ENCODE results near the gene KLHL26.

KLHL26 gene

DNA sequence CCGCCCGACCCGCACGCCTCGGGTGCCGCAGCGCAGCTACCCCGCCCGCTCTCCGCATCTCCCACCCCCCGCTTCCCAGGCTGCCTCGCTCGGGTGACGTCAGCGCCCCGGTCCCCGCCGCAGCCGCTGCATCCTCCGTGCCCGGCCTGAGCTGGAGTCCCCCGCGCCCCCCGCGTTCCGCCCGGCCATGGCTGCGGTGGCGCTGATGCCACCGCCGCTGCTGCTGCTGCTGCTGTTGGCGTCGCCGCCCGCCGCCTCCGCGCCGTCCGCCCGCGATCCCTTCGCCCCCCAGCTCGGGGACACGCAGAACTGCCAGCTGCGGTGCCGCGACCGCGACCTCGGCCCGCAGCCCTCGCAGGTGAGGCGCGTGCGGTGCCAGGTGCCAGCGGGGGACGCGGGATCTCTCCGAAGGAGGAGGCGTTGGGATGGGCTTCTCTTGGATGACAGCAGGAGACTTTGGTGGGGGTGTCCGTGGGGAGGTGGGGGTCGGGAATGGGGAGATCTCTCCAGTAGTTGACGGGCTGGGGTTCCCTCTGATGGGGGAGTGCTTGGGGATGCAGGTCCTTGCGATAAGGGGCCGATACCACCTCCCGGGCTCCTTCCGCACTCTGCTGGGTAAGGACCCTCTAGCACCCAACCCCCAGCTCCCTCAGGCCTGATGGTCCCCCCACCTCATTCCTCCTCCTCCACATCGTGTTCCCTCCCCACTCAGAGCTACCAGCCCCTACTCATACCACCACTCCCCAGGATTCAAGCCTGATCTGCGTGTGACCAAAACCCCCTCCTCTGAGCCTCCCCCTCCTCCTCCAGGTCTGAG is 23.8 kb upstream of the KLHL26 start, which contains the start of gene TMEM59L:
TSS of gene TMEM59L (plus strand) at position 99 of the 817 bp plus-strand sequence. CDS start at position 188, 89 bp downstream.
- in situ Hi-C loops (cut with MboI; ENCODE audit: low sequenced_read_pairs), result no loop called here

DNA sequence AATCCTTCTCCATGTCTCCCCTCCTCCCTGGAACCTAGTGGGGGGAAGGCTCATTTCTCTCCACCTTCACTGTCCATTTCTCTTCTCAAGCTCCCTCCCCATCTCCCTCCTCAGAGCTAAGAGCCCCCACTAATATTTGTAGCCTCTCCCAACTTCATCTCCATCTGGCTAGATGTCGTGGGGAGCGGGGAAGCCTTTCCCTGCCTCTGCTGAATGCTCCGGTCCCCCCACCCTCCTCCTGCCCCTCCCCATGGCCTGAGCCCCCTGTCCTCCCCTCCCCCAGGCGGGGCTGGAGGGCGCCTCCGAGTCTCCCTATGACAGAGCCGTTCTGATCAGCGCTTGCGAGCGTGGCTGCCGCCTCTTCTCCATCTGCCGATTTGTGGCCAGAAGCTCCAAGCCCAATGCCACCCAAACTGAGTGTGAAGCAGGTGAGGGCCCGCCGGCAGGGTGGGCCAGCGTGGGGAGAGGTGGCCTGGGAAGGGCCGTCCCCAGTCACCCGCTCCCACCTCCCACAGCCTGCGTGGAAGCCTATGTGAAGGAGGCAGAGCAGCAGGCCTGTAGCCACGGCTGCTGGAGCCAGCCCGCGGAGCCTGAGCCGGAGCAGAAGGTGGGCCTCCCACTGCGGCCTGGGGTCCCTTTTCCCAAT is 23.1 kb upstream of the KLHL26 start:
- in situ Hi-C loops (cut with MboI; ENCODE audit: low sequenced_read_pairs), result no loop called here

DNA sequence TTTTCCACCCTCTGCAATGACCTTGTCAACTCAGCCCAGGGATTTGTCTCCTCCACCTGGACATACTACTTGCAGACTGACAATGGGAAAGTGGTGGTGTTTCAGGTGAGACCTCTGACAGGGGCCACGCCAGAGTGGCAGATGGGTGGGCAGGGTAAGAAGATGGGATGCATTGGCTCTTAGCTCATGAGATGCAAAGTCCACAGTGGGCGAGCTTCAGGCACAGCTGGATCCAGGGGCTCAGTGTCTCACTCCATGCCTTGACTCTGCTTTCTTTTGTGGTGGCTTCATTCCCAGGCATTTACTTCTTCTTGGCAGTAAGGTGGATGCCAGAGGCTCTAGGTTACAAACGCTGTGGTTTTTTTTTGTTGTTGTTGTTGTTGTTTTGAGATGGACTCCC is 20.8 kb upstream of the KLHL26 start:
- in situ Hi-C loops (cut with MboI; ENCODE audit: low sequenced_read_pairs), result no loop called here

DNA sequence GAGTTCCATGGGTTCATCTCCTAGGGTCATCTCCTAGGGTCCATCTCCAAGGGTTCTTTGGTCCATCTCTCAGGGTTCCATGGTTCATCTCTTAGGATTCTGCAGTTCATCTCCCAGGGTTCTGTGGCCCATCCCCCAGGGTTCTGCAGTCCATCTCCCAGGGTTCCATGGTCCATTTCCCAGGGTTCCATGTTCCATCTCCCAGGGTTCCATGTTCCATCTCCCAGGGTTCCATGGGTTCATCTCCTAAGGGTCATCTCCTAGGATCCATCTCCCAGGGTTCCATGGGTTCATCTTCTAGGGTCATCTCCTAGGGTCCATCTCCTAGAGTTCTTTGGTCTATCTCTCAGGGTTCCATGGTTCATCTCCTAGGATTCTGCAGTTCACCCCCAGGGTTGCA is 19.3 kb upstream of the KLHL26 start:
- in situ Hi-C loops (cut with MboI; ENCODE audit: low sequenced_read_pairs), result no loop called here

DNA sequence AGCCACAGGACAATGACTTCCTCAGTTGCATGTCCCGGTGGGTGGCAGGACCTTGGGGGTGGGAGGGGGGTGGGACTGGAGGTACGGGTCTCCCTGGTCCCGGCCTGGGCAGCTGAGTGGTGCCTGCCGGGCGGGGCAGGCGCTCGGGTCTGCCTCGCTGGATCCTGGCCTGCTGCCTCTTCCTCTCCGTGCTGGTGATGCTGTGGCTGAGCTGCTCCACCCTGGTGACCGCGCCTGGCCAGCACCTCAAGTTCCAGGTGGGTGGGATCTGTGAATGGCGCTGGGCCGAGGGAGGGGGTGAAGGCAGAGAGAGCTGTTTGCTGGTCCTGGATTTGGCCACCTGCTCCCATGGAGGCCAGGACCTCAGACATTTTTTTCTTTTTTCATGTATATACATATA is 18.6 kb upstream of the KLHL26 start:
- in situ Hi-C loops (cut with MboI; ENCODE audit: low sequenced_read_pairs), result no loop called here

DNA sequence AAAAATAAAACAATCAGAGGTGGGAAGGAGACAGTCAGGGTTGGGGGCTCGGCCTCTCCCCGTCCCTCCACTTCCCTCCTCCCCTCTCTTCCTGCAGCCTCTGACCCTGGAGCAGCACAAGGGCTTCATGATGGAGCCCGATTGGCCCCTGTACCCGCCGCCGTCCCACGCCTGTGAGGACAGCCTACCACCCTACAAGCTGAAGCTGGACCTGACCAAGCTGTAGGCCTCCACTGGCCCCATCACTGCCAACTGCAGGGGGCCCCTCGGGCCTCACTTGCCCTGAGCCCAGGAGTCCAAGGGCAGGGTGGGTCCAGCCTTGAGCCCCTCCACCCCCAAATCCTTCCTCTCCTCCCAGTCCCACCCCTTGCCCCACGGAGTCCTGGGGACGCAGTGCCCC is 16.5 kb upstream of the KLHL26 start:
- in situ Hi-C loops (cut with MboI; ENCODE audit: low sequenced_read_pairs), result no loop called here

DNA sequence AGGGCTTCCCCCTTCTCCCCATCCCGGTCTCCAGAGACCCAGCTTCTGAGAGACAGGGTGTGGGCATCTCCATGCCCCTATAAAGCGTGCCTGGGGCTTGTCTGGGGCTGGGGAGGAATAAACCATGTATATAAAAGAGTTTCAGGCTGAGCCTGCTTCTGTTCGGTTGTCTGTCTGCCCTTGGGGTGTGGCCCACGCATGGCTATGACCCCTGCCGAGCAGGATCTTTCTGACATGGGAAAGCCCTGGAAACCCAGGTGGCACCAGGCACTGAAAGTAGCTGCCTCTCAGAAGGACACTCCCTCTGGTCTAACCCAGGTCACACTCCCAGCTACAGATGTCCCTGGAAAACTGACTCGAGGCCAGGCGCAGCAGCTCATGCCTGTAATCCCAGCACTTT is 15.9 kb upstream of the KLHL26 start:
- in situ Hi-C loops (cut with MboI; ENCODE audit: low sequenced_read_pairs), result no loop called here

DNA sequence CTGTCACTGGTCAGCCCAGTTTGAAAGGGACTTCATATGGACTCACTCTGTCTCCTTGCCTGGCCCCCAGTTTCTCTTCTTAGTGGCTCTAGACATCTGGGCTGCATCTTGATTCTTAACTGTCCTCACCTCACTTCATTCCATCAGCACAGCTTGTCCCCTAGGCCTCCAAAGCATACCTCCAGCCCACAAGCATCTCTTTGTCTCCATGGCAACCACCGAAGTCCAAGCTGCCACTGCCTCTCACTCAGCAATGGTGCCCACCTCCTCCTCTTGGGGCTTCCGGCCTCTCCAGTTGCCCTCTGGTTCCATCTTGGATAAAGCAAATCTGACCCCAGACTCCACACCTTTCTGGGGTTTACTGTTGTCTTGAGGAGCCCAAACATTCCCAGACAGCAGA is 9.9 kb upstream of the KLHL26 start:
- in situ Hi-C loops (cut with MboI; ENCODE audit: low sequenced_read_pairs), result no loop called here

DNA sequence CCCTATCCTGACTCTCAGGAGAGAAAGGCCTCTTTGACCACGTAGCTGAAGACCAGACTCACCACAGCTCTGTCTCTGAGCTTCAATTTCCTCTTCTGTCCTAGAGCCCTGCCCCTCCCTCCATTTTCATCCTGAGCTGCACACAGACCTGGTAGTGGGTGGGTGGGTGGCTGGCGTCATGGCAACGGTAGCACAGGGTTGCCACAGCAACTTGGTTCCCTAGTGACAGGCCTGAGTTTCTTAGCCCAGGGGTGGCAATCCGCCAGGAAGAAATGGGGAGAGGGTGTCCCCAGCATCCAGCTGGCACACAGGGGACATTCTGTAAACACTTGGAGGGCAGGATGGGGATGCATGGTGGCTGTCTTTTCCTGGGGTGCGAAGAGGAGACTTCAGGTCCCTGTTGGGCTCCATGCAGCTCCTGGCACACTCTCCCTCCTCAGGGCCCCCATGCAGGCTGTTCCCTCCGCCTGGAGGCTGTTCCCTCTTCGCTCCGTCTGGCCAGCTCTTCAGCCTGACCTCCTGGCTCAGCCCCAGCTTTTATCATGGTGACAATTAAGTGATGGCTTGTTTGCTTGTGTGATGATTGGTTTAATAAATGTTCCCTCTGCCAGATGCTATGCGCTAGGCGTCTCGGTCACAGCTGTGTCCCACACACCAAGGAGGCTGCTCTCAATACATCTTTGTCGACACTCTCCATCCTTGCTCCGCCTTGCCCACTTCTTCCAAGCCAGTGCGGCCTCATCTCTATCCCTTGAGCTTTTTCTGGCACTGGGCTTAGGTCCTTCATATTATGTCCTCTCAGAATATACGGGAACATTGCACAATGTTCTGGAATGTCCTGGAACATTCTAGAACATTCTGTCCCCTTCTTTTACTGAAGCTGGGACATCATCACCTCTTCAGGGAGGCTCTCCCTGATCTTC is 7.4 kb upstream of the KLHL26 start:
- in situ Hi-C loops (cut with MboI; ENCODE audit: low sequenced_read_pairs), result no loop called here

DNA sequence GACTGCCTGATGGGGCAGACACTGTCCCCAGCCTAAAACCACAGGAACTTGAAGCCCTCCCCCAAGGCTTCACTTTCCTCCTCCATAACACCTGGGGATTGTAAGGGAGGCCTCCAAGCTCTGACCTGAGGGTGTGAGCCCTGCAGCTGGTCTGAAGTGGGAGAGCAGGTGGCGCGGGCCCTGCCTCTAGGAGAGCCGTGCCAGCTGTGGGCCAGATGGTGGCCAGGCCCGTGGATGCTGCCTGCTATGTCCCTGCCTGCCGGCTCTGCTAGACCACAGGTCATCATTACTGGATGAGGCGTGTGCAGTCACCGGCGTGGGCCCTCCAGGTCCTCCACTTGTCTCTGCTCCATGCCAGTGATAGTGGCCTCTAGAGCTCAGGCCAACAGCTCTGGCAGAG is 3.5 kb upstream of the KLHL26 start:
- in situ Hi-C loops (cut with MboI; ENCODE audit: low sequenced_read_pairs), result no loop called here

DNA sequence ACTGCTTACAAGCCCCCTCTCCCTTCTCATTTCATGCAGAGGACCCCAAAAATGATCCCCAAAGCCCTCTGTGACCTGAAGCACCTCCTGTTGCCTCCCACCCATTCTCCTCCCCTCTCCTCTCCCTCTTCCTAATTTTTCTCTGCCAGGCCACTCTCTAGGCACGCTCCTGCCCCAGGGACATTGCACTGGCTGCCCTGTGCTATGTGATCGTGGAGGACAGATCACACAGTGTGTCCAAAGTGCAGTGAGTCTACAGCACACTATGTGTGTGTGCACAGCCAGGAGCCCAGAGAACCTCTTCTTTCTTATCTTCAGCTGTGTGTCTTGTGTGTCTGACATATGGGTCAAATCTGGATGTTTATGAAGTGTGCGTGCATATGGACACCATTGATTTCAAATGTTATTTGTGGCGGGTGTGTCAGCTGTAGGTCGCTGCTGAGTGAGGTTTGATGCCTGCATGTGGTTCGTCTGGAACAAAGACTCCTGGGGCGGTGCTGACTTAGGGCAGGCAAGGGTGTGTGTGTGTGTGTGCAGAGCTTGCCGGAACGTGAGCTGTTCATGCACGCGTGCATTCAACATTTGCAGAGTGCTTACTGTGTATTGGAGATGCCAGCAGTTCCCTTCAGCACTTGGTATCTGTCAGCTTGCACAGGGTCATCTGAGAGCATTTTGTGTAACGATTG is 2.1 kb upstream of the KLHL26 start:
- in situ Hi-C loops (cut with MboI; ENCODE audit: low sequenced_read_pairs), result no loop called here

DNA sequence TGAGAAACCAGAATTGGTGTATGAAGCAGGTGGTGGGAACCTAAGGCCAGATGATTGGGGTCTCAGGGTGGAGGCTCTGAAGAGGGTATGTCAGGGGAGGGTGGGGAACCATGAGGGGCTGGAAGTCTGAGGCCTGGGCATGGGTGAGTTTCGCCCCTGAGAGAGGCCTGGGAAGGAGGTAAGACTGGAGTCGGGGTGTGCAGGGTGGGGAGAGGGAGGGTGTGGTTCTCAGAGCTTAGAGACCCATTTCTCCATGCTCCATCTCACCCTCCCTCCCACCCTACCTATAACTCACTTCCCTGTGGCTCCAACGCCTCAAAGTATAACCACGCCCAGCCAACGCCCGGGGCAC is 1.0 kb upstream of the KLHL26 start:
- in situ Hi-C loops (cut with MboI; ENCODE audit: low sequenced_read_pairs), result no loop called here

DNA sequence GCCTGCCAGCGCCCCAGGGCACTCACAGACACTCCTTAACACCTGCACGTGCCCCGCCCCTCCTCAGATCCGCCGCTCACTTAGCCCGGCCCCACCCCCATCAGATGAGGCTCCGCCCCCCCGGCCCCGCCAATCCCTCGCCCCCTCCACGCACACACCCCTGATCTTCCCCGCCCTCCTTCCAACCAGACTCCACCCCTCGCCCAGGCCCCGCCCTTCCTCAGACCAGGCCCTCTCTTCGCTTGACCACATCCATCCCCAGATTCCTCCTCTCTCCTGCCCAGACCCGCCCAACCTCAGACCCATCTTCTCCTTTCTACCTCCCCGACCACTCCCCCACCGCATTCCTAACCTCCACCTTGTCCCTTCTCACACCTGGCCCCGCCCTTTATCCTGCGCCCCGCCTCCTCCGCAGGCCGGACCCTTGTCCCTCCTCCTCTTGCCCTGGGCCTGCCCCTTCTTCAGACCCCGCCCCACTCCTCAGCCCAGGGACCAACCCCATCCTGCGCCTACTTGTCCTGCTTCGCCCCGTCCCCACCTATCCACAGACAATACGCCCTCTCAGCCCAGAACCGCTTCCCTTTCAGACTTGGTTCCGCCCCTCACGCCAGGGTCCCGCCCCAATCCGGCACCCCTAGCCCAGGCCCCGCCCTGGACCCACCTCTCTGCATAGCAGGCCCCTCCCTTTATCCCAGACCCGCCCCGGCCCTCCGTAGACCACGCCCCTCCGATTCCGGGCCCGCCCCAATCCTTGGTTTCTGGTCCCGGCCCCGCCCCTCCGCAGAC is 452 bp upstream of the KLHL26 start:
- in situ Hi-C loops (cut with MboI; ENCODE audit: low sequenced_read_pairs), result no loop called here

DNA sequence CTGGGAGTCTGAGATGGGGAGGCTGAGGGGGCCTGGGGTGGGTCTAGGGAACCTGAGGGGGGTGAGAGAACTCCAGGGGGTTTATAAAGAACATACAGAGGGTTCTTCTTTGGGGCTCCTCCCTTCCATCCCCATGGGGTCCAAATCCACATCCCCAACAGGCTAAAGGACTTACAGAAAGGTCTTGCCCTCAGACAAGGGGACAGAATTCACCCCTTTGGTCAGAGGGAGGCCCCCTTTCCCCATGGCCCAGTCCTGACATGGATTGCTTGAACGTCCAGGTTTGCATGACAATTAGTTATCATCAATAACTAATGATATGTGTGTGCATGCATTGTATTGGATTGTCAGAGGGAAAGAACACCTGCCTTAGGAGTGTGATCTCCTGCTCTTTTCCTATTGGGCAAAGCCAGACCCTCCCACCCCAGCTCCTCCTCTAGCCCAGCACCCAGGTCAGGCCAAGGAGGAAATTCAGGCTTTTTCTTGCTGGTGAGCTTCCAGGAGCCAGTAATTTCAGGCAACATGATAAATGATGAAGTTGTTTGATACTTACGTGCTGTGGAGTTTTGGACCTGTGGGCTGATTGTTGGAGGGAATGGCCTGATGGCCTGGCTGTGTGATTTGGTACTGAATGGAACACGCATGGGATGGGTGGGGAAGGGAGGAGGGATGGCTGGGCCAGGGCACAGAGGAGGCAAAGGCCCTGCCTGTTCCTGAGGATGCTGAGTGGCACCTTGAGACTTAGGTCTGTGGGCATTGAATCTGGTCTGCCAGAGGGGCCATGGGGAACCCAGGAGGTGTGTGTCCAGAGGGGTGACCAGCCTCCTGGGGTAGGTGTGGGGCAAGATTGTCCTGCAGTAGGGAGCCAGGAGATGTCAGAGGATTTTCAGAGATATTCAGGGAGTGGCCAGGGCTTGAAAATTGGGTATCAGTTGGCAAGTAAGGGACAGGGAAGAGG is 1.1 kb downstream of the KLHL26 start:
- in situ Hi-C loops (cut with MboI; ENCODE audit: low sequenced_read_pairs), result no loop called here

DNA sequence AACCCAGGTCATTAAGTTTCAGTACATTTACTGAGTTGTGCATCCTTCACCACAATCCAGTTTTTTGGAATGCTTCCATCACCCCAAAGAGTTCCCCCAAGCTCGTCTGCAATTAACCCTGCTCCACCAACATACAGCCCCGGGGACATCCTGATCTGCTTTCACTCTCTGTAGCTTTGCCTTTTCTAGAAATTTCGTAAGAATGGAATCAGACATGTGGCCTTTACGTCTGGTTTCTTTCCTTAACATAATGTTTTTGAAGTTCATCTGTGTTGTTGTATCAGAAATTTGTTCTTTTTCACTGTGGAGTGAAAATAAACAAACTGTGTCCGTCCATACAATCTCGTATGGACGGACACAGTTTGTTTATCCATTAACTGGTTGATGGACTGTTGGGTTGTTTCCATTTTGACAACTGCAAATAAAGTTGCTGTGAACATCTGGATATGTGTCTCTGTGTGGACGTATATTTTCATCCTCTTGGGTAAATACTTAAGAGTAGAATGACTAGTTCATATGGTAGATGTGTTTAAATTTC is 2.9 kb downstream of the KLHL26 start:
- in situ Hi-C loops (cut with MboI; ENCODE audit: low sequenced_read_pairs), result no loop called here

DNA sequence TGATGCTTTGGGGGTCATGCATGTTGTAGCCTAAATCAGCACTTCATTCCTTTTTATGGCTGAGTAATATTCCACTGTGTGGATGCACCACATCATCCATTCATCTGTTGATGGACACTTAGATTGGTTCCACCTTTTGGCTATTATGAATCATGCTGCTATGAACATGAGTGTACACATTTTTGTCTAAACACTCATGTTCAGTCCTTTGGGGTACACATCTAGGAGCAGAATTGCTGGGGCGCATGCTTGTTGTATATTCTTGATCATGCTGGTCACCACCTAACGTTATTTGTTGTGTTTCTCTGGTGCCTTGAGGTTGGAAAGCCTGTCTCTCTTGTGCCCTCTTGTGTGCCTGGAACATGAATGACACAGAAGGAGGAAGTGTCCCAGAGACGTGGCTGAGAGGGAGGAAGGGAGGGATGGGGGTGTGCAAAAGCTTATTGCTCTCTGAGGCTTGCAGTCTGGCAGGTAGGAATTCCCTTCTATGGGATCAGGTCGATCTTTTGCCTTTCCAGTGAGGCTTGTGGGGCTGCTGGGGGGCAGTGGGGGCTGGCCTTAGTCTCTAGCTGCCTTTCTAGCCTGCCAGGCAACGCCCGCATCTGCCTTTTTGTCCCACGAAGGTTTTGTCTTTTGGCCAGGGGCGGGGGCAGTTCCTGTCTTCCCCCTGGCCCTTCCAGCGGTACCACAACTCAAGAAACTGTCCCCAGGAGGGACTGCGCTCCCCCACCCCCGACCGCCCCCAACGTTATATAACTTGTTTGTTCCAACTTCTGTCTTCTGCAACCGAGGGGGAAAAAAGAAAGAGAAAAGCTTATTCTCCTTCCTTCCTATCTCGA is 7.6 kb downstream of the KLHL26 start:
- in situ Hi-C loops (cut with MboI; ENCODE audit: low sequenced_read_pairs), result no loop called here

DNA sequence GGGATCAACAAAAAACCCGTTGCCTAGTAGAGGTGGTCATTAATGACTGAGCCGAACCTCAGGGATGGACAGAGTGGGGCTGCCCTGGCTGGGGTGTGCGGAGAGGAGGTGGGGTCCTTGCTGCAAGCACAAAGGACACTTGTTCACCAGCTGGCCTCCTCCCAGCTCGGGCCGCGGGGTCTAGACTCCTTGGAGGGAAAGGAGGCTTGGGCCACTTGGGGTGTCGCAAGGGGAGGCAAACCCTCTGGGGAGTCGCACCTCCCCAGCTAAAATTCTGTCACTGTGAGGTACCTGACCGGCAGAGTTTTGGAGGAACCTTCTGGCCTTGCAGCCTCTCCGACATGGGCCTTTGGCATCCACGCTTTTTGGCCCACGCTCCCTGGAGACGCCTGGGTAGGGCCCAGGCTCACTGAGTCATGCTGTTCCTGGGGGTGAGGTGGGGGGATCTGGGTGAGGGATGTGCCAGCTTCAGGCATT is 8.2 kb downstream of the KLHL26 start:
- in situ Hi-C loops (cut with MboI; ENCODE audit: low sequenced_read_pairs), result no loop called here

Measured in HL-60/S4 (cell line).